HepG2 (cell line): ENCODE measurements around the gene ETHE1. TPM values are rescaled to one million over a fixed set of nuclear protein-coding genes. Genes with fewer than 3 reads are reported as not detected.
A peak's percentile ranks its signal among the peaks of the same experiment; 100 is the strongest.

Experiments
- AHR ChIP-seq: IDR thresholded peaks from 2 replicates; pipeline ENCODE4 v1.6.1; 2018; ENCODE audit warnings: missing genetic modification reagents, missing compliant biosample characterization
- ATF4 ChIP-seq, 2 experiments: fragments of 450-650 bp in 1 of 2; sonication (generic) in 1 of 2; formaldehyde crosslinking; IDR thresholded peaks; 2 replicates each; pipeline versions ENCODE4 v1.5.0 to v1.8.0; 2020 to 2022; ENCODE audit warnings: mild to moderate bottlenecking in 1 of 2, missing genetic modification reagents in 1 of 2
- BCL3 ChIP-seq: sonication (generic); formaldehyde crosslinking; IDR thresholded peaks from 2 replicates; pipeline ENCODE4 v1.5.1; 2020; ENCODE audit warnings: mild to moderate bottlenecking, missing genetic modification reagents, moderate library complexity
- CREB1 ChIP-seq, 2 experiments: fragments of 450-650 bp in 1 of 2; IDR thresholded peaks; 2 replicates each; pipeline ENCODE4 v1.6.1; 2016 to 2017; ENCODE audit warnings: control low read depth in 1 of 2, mild to moderate bottlenecking in 1 of 2, missing compliant biosample characterization in 1 of 2, missing genetic modification characterization in 1 of 2
- HOXA5 ChIP-seq: sonication (generic); formaldehyde crosslinking; IDR thresholded peaks from 2 replicates; pipeline ENCODE4 v1.4.0; 2020; ENCODE audit warnings: missing genetic modification reagents
- LRRFIP1 ChIP-seq: sonication (generic); formaldehyde crosslinking; conservative IDR thresholded peaks from 2 replicates; pipeline ENCODE4 v1.4.0; 2020; ENCODE audit warnings: missing genetic modification reagents
- NAIF1 ChIP-seq: sonication (generic); formaldehyde crosslinking; IDR thresholded peaks from 2 replicates; pipeline ENCODE4 v1.5.0; 2020; ENCODE audit warnings: mild to moderate bottlenecking, missing genetic modification reagents, borderline replicate concordance
- RELA ChIP-seq: sonication (generic); formaldehyde crosslinking; IDR thresholded peaks from 2 replicates; pipeline ENCODE4 v1.4.0; 2020; ENCODE audit warnings: missing genetic modification reagents
- SRY ChIP-seq: sonication (generic); formaldehyde crosslinking; IDR thresholded peaks from 2 replicates; pipeline ENCODE4 v1.8.0; 2022; ENCODE audit warnings: mild to moderate bottlenecking, missing genetic modification reagents
- TAF1 ChIP-seq: sonication (generic); formaldehyde crosslinking; IDR thresholded peaks from 2 replicates; pipeline ENCODE4 v1.4.0; 2020; ENCODE audit warnings: missing genetic modification reagents
- TCF7L2 ChIP-seq: IDR thresholded peaks from 2 replicates; pipeline ENCODE4 v1.6.1; 2011; ENCODE audit warnings: mild to moderate bottlenecking, low read depth, low read length, moderate library complexity
- THAP7 ChIP-seq: sonication (generic); formaldehyde crosslinking; IDR thresholded peaks from 2 replicates; pipeline ENCODE4 v1.8.1; 2023; ENCODE audit warnings: mild to moderate bottlenecking, missing genetic modification reagents
- ZBTB42 ChIP-seq: sonication (generic); formaldehyde crosslinking; IDR thresholded peaks from 2 replicates; pipeline ENCODE4 v1.5.0; 2020; ENCODE audit warnings: mild to moderate bottlenecking, missing genetic modification reagents
- ZNF350 ChIP-seq: sonication (generic); formaldehyde crosslinking; IDR thresholded peaks from 2 replicates; pipeline ENCODE4 v1.4.0; 2020; ENCODE audit warnings: mild to moderate bottlenecking, low read depth, missing genetic modification reagents, borderline replicate concordance
- ZNF607 ChIP-seq: sonication (generic); formaldehyde crosslinking; IDR thresholded peaks from 2 replicates; pipeline ENCODE4 v1.5.1; 2020; ENCODE audit warnings: missing genetic modification reagents, mild to moderate bottlenecking, borderline replicate concordance
- polyA plus RNA-seq, 8 experiments: library from polyadenylated mRNA; depleted of rRNA in 3 of 8; stranded (reverse) in 7 of 8; unstranded in 1 of 8; fragments of >200 nt; fragmentation: Illumina TruSeq in 4 of 8; extraction: Trizol in 4 of 8; gene quantifications; 2 replicates each; pipeline versions ENCODE4 v1.2.1 to v1.2.3, GENCODE V29; 2011 to 2016; ENCODE audit warnings: low read depth in 4 of 8, missing spikeins in 1 of 8, mixed read lengths in 1 of 8; ENCODE audit not compliant: insufficient read depth in 1 of 8
- total RNA-seq, 5 experiments: library from RNA; depleted of rRNA; stranded (reverse); fragments of >200 nt; fragmentation: Illumina TruSeq; extraction: Trizol; gene quantifications; 2 replicates each; pipeline ENCODE4 v1.2.3, GENCODE V29; 2016; ENCODE audit warnings: low read depth in 1 of 5
- TF ChIP-seq, protein P1 (sequence below): sonication (generic); formaldehyde crosslinking; IDR thresholded peaks from 2 replicates; pipeline ENCODE4 v1.4.0; 2020; ENCODE audit warnings: missing genetic modification reagents
- TF ChIP-seq, protein P2 (sequence below): IDR thresholded peaks from 2 replicates; pipeline ENCODE4 v1.6.1; 2016

Gene ETHE1
- total and polyA plus RNA-seq, 2 of the 13 experiments (the other 11 are each of a cell fraction or from before 2014, with no cell fraction given): 32.5 to 58.4 TPM

GRCh38 chr19:43526884-43527859, at the start of gene ETHE1 (continued):
- TF ChIP-seq BCL3 (no peak; the same call in 1 of the 2 replicates), SRY (CRISPR knock-in tag) (0 out of 2 replicates have a peak, but pooled peaks have one; percentile 39), ZNF607 (CRISPR knock-in tag) (peak; percentile 67; the same call in 1 of the 2 replicates), AHR (CRISPR knock-in tag) (0 out of 2 replicates have a peak, but pooled peaks have one; percentile 57), ATF4 (CRISPR knock-in tag; IDR thresholded peaks at IDR 0.05) (no peak), LRRFIP1 (CRISPR knock-in tag) (no peak; the same call in 1 of the 2 replicates), HOXA5 (CRISPR knock-in tag) (peak; percentile 77; the same call in 1 of the 2 replicates), NAIF1 (CRISPR knock-in tag) (peak; percentile 47; the same call in 1 of the 2 replicates), ZBTB42 (no peak), CREB1 (IDR thresholded peaks at IDR 0.05) (no peak), CREB1 (CRISPR knock-in tag; IDR thresholded peaks at IDR 0.05) (no peak), ZNF350 (CRISPR knock-in tag) (peak; percentile 58), TCF7L2 (no peak), THAP7 (CRISPR knock-in tag) (0 out of 2 replicates have a peak, but pooled peaks have one; percentile 0), RELA (no peak), TAF1 (peak; percentile 95)
- TF ChIP-seq, protein P1, sequence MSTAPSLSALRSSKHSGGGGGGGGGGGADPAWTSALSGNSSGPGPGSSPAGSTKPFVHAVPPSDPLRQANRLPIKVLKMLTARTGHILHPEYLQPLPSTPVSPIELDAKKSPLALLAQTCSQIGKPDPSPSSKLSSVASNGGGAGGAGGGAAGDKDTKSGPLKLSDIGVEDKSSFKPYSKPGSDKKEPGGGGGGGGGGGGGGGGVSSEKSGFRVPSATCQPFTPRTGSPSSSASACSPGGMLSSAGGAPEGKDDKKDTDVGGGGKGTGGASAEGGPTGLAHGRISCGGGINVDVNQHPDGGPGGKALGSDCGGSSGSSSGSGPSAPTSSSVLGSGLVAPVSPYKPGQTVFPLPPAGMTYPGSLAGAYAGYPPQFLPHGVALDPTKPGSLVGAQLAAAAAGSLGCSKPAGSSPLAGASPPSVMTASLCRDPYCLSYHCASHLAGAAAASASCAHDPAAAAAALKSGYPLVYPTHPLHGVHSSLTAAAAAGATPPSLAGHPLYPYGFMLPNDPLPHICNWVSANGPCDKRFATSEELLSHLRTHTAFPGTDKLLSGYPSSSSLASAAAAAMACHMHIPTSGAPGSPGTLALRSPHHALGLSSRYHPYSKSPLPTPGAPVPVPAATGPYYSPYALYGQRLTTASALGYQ (CRISPR knock-in tag): peak; percentile 64; the same call in 1 of the 2 replicates
- TF ChIP-seq, protein P2, sequence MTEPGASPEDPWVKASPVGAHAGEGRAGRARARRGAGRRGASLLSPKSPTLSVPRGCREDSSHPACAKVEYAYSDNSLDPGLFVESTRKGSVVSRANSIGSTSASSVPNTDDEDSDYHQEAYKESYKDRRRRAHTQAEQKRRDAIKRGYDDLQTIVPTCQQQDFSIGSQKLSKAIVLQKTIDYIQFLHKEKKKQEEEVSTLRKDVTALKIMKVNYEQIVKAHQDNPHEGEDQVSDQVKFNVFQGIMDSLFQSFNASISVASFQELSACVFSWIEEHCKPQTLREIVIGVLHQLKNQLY (CRISPR knock-in tag): no peak
